HG03280 (cell line): ENCODE measurements around the gene MED31.
"Not testable (repeated sequence)": the region's sequence is repeated elsewhere in the genome, so short reads cannot be mapped to it uniquely, and the experiment has no call there.

ENCODE experiments used
- ATAC-seq: cut with Tn5 transposase; IDR thresholded peaks from one replicate; pipeline ENCODE4 v1.9.1; 2021; ENCODE audit warnings: mild to moderate bottlenecking, moderate library complexity; ENCODE audit not compliant: unreplicated experiment

Gene MED31

GRCh38 chr17:6677946-6678345, 26.5 kb upstream of the MED31 start:
- no peak for ATAC-seq

- no peak for ATAC-seq
These were observed 25.9 kb upstream of the MED31 start for GRCh38 chr17:6677158-6677831.

GRCh38 chr17:6676802-6677157, 25.4 kb upstream of the MED31 start:
- no peak for ATAC-seq

GRCh38 chr17:6675201-6675825, 23.9 kb upstream of the MED31 start:
- ATAC-seq = no peak

- ATAC-seq = no peak
These were observed 23.2 kb upstream of the MED31 start for GRCh38 chr17:6674586-6674985.

- ATAC-seq = no peak
These were observed 20.0 kb upstream of the MED31 start for GRCh38 chr17:6671431-6671830.

GRCh38 chr17:6670999-6671398, 19.6 kb upstream of the MED31 start:
- no peak for ATAC-seq

- ATAC-seq = no peak
These were observed 19.2 kb upstream of the MED31 start for GRCh38 chr17:6670571-6670970.

GRCh38 chr17:6669479-6670212, 18.2 kb upstream of the MED31 start:
- ATAC-seq = no peak

- ATAC-seq = no peak
These were observed 17.5 kb upstream of the MED31 start for GRCh38 chr17:6668727-6669425.

- ATAC-seq = no peak
These were observed 16.8 kb upstream of the MED31 start for GRCh38 chr17:6668219-6668618.

GRCh38 chr17:6667516-6667915, 16.1 kb upstream of the MED31 start:
- ATAC-seq = no peak

GRCh38 chr17:6666557-6666956, 15.2 kb upstream of the MED31 start:
- ATAC-seq = no peak

GRCh38 chr17:6666077-6666521, 14.7 kb upstream of the MED31 start:
- no peak for ATAC-seq

GRCh38 chr17:6663200-6663599, 11.8 kb upstream of the MED31 start:
- not testable (repeated sequence) for ATAC-seq

GRCh38 chr17:6661464-6661848, 10.1 kb upstream of the MED31 start:
- ATAC-seq = no peak

GRCh38 chr17:6660805-6661463, 9.5 kb upstream of the MED31 start:
- ATAC-seq = no peak

GRCh38 chr17:6660101-6660500, 8.7 kb upstream of the MED31 start:
- no peak for ATAC-seq

GRCh38 chr17:6658411-6658810, 7.0 kb upstream of the MED31 start:
- ATAC-seq = not testable (repeated sequence)

- ATAC-seq = no peak
These were observed 6.4 kb upstream of the MED31 start for GRCh38 chr17:6657633-6658287.
